Vagina (tissue), 2 donors: ENCODE measurements around the gene UBE2V1. TPM values are rescaled to one million over a fixed set of nuclear protein-coding genes. Genes with fewer than 3 reads are reported as not detected.

Experiments
- DNase-seq, 2 donors: peaks; one replicate each; pipeline ENCODE4 v3.0.0-alpha.2; 2017; ENCODE audit errors: extremely low spot score in 2 of 2
- H3K27ac ChIP-seq: fragments of 200-600 bp; sonication (generic); one replicate; pipeline ENCODE4 v1.5.1; 2019
- H3K27me3 ChIP-seq: fragments of 200-600 bp; sonication (generic); one replicate; pipeline ENCODE4 v1.5.1; 2019
- H3K36me3 ChIP-seq, 2 donors: fragments of 200-600 bp; sonication (generic); one replicate each; pipeline ENCODE4 v1.5.1; 2017 to 2019
- H3K4me1 ChIP-seq: fragments of 200-600 bp; sonication (generic); one replicate; pipeline ENCODE4 v1.5.1; 2019
- H3K4me3 ChIP-seq, 2 donors: fragments of 200-600 bp; sonication (generic); 1 replicate in 1 of 2; 2 replicates in 1 of 2; pipeline ENCODE4 v1.5.1; 2016 to 2019
- H3K9me3 ChIP-seq: fragments of 200-600 bp; sonication (generic); one replicate; pipeline ENCODE4 v1.5.1; 2019
- POLR2A ChIP-seq, 2 donors: fragments of 450-650 bp; IDR thresholded peaks; one replicate each; pipeline ENCODE4 v1.6.1; 2017; ENCODE audit warnings: antibody characterized with exemption in 2 of 2, mild to moderate bottlenecking in 2 of 2, moderate library complexity in 2 of 2
- POLR2AphosphoS5 ChIP-seq, 2 donors: sonication (generic); formaldehyde crosslinking; IDR thresholded peaks; one replicate each; pipeline ENCODE4 v1.9.0; 2017; ENCODE audit warnings: antibody characterized with exemption in 2 of 2, mild to moderate bottlenecking in 2 of 2, low read depth in 1 of 2; ENCODE audit not compliant: insufficient read depth in 1 of 2
- intact Hi-C: fragments of 100-400 bp; cut with DNase I; formaldehyde crosslinking; loops from one replicate; pipeline ENCODE4 v1.15.1; 2023
- total RNA-seq: library from RNA; depleted of rRNA; stranded (reverse); fragments of >200 nt; gene quantifications from one replicate; pipeline ENCODE4 v1.2.3, GENCODE V29; 2016
- TF ChIP-seq, protein P1 (sequence below), 3 experiments: fragments of 450-650 bp in 2 of 3; fragments of 200-600 bp in 1 of 3; sonication (generic) in 1 of 3; IDR thresholded peaks; one replicate each; pipeline ENCODE4 v1.5.1; 2017 to 2019; ENCODE audit warnings: antibody characterized with exemption in 3 of 3, mild to moderate bottlenecking in 2 of 3, moderate library complexity in 2 of 3

The UBE2V1 gene
- total RNA-seq, 1 donor from 2014 or later, result 74.2 TPM

DNA sequence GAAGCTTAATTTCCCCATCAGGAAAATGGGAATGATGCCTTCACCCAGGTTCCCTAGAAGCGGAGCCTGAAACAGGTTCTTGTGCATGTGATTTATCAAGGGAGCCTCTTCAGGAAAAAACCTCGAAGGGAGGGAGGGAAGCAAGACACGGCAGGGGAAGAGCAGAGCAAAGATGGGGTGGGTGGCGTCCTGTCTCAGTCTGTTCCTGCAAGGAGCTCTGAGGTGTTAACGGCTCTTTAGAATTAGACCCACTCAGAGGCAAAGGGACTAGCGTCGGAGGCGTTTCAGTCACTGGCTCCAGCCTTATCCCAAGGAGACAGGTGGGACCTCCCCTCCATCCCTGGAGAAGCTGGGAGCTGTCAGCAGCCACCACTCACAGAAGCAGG is 15.6 kb upstream of the UBE2V1 start:
- no peak for TF ChIP-seq POLR2A (IDR thresholded peaks at IDR 0.05)
- TF ChIP-seq POLR2AphosphoS5 (IDR thresholded peaks at IDR 0.05; ENCODE audit: insufficient read depth in 1 of 2, low read depth in 1 of 2), result no peak
- TF ChIP-seq, protein P1, sequence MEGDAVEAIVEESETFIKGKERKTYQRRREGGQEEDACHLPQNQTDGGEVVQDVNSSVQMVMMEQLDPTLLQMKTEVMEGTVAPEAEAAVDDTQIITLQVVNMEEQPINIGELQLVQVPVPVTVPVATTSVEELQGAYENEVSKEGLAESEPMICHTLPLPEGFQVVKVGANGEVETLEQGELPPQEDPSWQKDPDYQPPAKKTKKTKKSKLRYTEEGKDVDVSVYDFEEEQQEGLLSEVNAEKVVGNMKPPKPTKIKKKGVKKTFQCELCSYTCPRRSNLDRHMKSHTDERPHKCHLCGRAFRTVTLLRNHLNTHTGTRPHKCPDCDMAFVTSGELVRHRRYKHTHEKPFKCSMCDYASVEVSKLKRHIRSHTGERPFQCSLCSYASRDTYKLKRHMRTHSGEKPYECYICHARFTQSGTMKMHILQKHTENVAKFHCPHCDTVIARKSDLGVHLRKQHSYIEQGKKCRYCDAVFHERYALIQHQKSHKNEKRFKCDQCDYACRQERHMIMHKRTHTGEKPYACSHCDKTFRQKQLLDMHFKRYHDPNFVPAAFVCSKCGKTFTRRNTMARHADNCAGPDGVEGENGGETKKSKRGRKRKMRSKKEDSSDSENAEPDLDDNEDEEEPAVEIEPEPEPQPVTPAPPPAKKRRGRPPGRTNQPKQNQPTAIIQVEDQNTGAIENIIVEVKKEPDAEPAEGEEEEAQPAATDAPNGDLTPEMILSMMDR (IDR thresholded peaks at IDR 0.05), result no peak
- Histone ChIP-seq H3K36me3 (peaks cover 0 to 56% of the 10 kb centered on the region in 2 donors), H3K27ac (no peak overlapping the region), H3K9me3 (no peaks in the 10 kb centered on the region), H3K4me1 (no peaks in the 10 kb centered on the region), H3K27me3 (no peaks in the 10 kb centered on the region), H3K4me3 (no peak overlapping the region)
- intact Hi-C loops, result no loop called here
- DNase-seq, result no peak

DNA sequence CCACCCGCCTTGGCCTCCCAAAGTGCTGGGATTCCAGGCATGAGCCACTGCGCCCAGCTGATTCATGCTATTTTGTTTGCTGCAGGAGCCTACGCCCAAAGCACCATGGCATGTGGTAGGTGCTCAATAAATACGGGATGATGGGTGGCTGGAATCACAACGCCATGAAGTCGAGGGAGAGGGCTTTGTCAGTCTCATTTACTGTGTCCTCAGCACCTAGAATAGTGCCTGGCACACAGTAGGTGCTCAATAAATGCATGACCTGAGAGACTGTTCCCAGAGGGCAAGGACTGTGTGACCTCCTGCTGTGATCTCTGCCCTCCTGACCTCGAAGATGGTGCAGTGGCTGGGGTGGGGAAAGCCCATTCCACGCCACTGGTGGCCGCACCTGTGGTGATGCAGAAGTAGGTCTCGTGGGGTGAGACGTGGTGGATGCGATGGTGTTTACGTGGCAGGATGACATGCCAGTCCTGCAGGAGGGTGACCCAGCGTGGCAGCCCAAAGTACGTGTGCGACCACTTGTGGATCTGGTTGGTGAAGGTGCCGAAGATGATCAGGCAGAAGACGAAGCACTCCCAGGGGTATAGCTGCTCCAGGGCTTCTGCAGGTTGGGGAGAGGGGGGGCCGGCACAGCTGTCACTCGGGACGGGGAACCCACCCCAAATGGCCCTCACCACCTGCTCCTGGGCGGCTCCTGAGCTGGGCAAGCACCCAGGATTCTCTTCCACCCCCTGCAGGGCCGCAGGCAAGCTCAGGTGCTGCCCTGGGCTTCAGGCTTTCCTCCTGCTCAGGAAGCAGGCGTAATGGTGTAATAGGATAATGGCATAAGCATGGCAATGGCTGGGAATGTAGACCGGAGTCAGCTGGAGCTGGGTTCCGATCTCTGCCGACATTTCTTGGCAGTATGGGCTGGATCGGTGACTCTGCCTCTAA is 14.9 kb upstream of the UBE2V1 start:
- H3K4me3 ChIP-seq, result no peak overlapping the region
- TF ChIP-seq, protein P1 (IDR thresholded peaks at IDR 0.05), result no peak
- TF ChIP-seq POLR2A (IDR thresholded peaks at IDR 0.05), result no peak
- no peak for TF ChIP-seq POLR2AphosphoS5 (IDR thresholded peaks at IDR 0.05; ENCODE audit: insufficient read depth in 1 of 2, low read depth in 1 of 2)
- intact Hi-C loops, result no loop called here
- no peak for DNase-seq
- H3K27me3 ChIP-seq, result no peaks in the 10 kb centered on the region
- H3K9me3 ChIP-seq, result no peaks in the 10 kb centered on the region
- H3K36me3 ChIP-seq, result peaks cover 0 to 58% of the 10 kb centered on the region in 2 donors
- H3K4me1 ChIP-seq, result no peaks in the 10 kb centered on the region
- no peak overlapping the region for H3K27ac ChIP-seq

DNA sequence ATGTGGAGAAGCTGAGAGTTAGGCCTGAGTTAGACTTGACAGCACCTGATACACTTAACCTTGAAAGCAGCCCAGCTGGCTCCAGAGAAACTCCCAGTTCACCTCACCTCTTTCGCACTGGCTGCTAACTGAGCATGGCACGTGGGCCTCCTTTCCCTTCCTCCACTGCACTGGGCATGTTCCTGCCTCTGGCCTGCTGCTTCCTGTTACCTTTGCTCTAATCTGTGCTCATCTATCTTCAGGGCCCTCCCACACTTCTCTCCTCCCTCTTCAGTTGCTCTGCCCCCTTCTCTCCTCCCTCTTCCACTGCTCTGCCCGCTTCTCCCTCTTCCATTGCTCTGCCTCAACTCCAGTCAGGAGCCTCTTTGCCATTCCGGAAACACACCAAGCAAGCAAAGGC is 13.7 kb upstream of the UBE2V1 start:
- H3K36me3 ChIP-seq, result peaks cover 0 to 53% of the 10 kb centered on the region in 2 donors
- intact Hi-C loops, result no loop called here
- H3K27ac ChIP-seq, result no peak overlapping the region
- peaks cover 1% of the 10 kb centered on the region for H3K4me1 ChIP-seq
- H3K4me3 ChIP-seq, result no peak overlapping the region
- no peak for DNase-seq
- no peaks in the 10 kb centered on the region for H3K27me3 ChIP-seq
- no peak for TF ChIP-seq POLR2A (IDR thresholded peaks at IDR 0.05)
- no peak for TF ChIP-seq POLR2AphosphoS5 (IDR thresholded peaks at IDR 0.05; ENCODE audit: insufficient read depth in 1 of 2, low read depth in 1 of 2)
- TF ChIP-seq, protein P1 (IDR thresholded peaks at IDR 0.05), result no peak
- H3K9me3 ChIP-seq, result no peaks in the 10 kb centered on the region

DNA sequence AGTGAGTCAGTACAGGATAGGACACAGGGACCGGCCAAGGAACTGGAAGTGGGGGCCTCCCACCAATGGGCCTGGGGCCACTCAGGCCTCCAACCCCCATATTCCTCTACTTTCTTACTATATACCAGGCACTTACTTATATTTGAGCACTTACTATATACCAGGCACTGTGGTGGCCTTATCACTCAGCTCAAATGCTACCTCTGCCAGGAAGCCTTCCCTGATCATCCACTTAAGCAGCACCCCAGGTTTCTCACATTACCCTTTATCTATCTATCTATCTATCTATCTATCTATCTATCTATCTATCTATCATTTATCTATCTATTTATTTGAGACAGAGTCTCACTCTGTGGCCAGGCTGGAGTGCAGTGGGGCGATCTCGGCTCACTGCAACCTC is 12.3 kb upstream of the UBE2V1 start:
- H3K27me3 ChIP-seq, result no peaks in the 10 kb centered on the region
- H3K36me3 ChIP-seq, result peaks cover 0 to 53% of the 10 kb centered on the region in 2 donors
- intact Hi-C loops, result no loop called here
- TF ChIP-seq, protein P1 (IDR thresholded peaks at IDR 0.05), result no peak
- TF ChIP-seq POLR2A (IDR thresholded peaks at IDR 0.05) (no peak), POLR2AphosphoS5 (IDR thresholded peaks at IDR 0.05; ENCODE audit: insufficient read depth in 1 of 2, low read depth in 1 of 2) (no peak)
- no peaks in the 10 kb centered on the region for H3K9me3 ChIP-seq
- DNase-seq, result no peak
- H3K4me1 ChIP-seq, result peaks cover 13% of the 10 kb centered on the region
- no peak overlapping the region for H3K4me3 ChIP-seq
- H3K27ac ChIP-seq, result no peak overlapping the region

DNA sequence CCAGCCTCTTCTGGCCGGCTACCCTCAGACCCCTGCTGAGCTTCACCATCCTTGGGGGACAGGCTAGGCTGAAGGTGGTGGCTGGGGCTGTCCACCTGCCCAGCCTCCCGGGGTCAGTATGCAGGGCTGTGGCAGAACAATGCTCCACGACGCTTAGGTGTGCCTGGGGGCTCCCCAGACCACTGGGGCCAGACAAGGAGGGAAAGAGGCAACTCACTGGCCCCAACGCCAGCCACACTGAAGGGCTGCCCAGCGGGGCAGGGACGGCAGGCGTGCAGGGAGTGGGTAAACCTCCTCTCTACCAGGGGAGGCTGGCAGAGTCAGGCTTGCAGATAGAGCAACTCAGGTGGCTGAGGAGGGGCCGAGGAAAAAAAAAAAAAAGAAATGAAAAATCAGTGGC is 11.5 kb upstream of the UBE2V1 start:
- Histone ChIP-seq H3K4me3 (no peak overlapping the region), H3K36me3 (peaks cover 0 to 47% of the 10 kb centered on the region in 2 donors), H3K9me3 (no peaks in the 10 kb centered on the region), H3K27ac (no peak overlapping the region), H3K27me3 (no peaks in the 10 kb centered on the region), H3K4me1 (peaks cover 13% of the 10 kb centered on the region)
- TF ChIP-seq POLR2A (IDR thresholded peaks at IDR 0.05), result no peak
- no peak for TF ChIP-seq POLR2AphosphoS5 (IDR thresholded peaks at IDR 0.05; ENCODE audit: insufficient read depth in 1 of 2, low read depth in 1 of 2)
- TF ChIP-seq, protein P1 (IDR thresholded peaks at IDR 0.05), result no peak
- intact Hi-C loops, result loop anchor here (5.0 kb wide), 1 partner anchor 43 kb away; no protein-coding TSS in a partner anchor
- DNase-seq, result no peak
